ENCODE data around the gene LAMB4.

Gene LAMB4

GRCh38 chr7:108069646-108070045 is 60.5 kb downstream of the LAMB4 start:
- no peaks in the 10 kb centered on the region for H3K9me3 ChIP-seq
- no peaks in the 10 kb centered on the region for H3K4me1 ChIP-seq (ENCODE audit: control insufficient read depth in 1 of 2, insufficient read depth in 1 of 2, low read depth in 1 of 2, low read length in 1 of 2)
- no peak for TF ChIP-seq CTCF (IDR thresholded peaks at IDR 0.05)
- H3K4me3 ChIP-seq (ENCODE audit: low read depth in 1 of 2, low read length in 1 of 2) = no peak overlapping the region
- no peaks in the 10 kb centered on the region for H3K27me3 ChIP-seq
- no peaks in the 10 kb centered on the region for H3K36me3 ChIP-seq
- no peak overlapping the region for H3K27ac ChIP-seq

GRCh38 chr7:108067844-108068243 is 62.3 kb downstream of the LAMB4 start:
- Histone ChIP-seq H3K27ac (no peak overlapping the region), H3K36me3 (no peaks in the 10 kb centered on the region), H3K27me3 (no peaks in the 10 kb centered on the region), H3K4me3 (ENCODE audit: low read depth in 1 of 2, low read length in 1 of 2) (no peak overlapping the region), H3K4me1 (ENCODE audit: control insufficient read depth in 1 of 2, insufficient read depth in 1 of 2, low read depth in 1 of 2, low read length in 1 of 2) (no peaks in the 10 kb centered on the region), H3K9me3 (no peaks in the 10 kb centered on the region)
- TF ChIP-seq CTCF (IDR thresholded peaks at IDR 0.05) = no peak

- TF ChIP-seq CTCF (IDR thresholded peaks at IDR 0.05) = no peak
- no peak overlapping the region for H3K4me3 ChIP-seq (ENCODE audit: low read depth in 1 of 2, low read length in 1 of 2)
- no peaks in the 10 kb centered on the region for H3K9me3 ChIP-seq
- no peaks in the 10 kb centered on the region for H3K36me3 ChIP-seq
- H3K4me1 ChIP-seq (ENCODE audit: control insufficient read depth in 1 of 2, insufficient read depth in 1 of 2, low read depth in 1 of 2, low read length in 1 of 2) = no peaks in the 10 kb centered on the region
- no peaks in the 10 kb centered on the region for H3K27me3 ChIP-seq
- no peak overlapping the region for H3K27ac ChIP-seq
Observed at GRCh38 chr7:108066486-108066885, 63.7 kb downstream of the LAMB4 start.

- Histone ChIP-seq H3K27me3 (no peaks in the 10 kb centered on the region), H3K27ac (no peak overlapping the region), H3K36me3 (no peaks in the 10 kb centered on the region), H3K4me3 (ENCODE audit: low read depth in 1 of 2, low read length in 1 of 2) (no peak overlapping the region), H3K9me3 (no peaks in the 10 kb centered on the region), H3K4me1 (ENCODE audit: control insufficient read depth in 1 of 2, insufficient read depth in 1 of 2, low read depth in 1 of 2, low read length in 1 of 2) (no peaks in the 10 kb centered on the region)
- TF ChIP-seq CTCF (IDR thresholded peaks at IDR 0.05) = no peak
Observed at GRCh38 chr7:108063520-108063933, 66.6 kb downstream of the LAMB4 start.

GRCh38 chr7:108062250-108063014 is 67.7 kb downstream of the LAMB4 start:
- Histone ChIP-seq H3K4me3 (ENCODE audit: low read depth in 1 of 2, low read length in 1 of 2) (no peak overlapping the region), H3K36me3 (no peaks in the 10 kb centered on the region), H3K9me3 (no peaks in the 10 kb centered on the region), H3K27ac (no peak overlapping the region), H3K4me1 (ENCODE audit: control insufficient read depth in 1 of 2, insufficient read depth in 1 of 2, low read depth in 1 of 2, low read length in 1 of 2) (no peaks in the 10 kb centered on the region), H3K27me3 (no peaks in the 10 kb centered on the region)
- no peak for TF ChIP-seq CTCF (IDR thresholded peaks at IDR 0.05)

All from neutrophil (primary cell).